OCI-LY3 (cell line): Measurements from ENCODE around the gene ANGEL1.

Source experiments
- H2AFZ ChIP-seq: fragments of 200-600, 300-600 bp; shearing (Covaris generic); 2 replicates; pipeline ENCODE4 v1.6.0; 2014; ENCODE audit warnings: antibody characterized with exemption, low read depth, low read length
- H3K27ac ChIP-seq: fragments of 200-600, 300-600 bp; sonication (generic); 2 replicates; pipeline ENCODE4 v1.5.1; 2014; ENCODE audit warnings: mild to moderate bottlenecking, low read length, moderate library complexity, mixed read lengths
- H3K27me3 ChIP-seq: fragments of 200-600, 300-600 bp; sonication (generic); 2 replicates; pipeline ENCODE4 v1.6.1; 2014; ENCODE audit warnings: low read depth, low read length, mixed read lengths
- H3K36me3 ChIP-seq: fragments of 200-600, 300-600 bp; sonication (generic); replicated peaks from 2 replicates; pipeline ENCODE3; 2014; ENCODE audit warnings: low read depth, low read length, mixed read lengths
- H3K4me1 ChIP-seq: fragments of 300-600, 200-600 bp; sonication (generic); 2 replicates; pipeline ENCODE4 v1.6.1; 2014; ENCODE audit warnings: low read length, mixed read lengths
- H3K4me2 ChIP-seq: fragments of 200-600, 300-600 bp; sonication (generic); 2 replicates; pipeline ENCODE4 v1.6.1; 2014; ENCODE audit warnings: low read length, mixed read lengths
- H3K4me3 ChIP-seq: fragments of 300-600, 200-600 bp; sonication (generic); 2 replicates; pipeline ENCODE4 v1.5.1; 2014; ENCODE audit warnings: antibody characterized with exemption, mild to moderate bottlenecking, low read length, moderate library complexity
- H3K79me2 ChIP-seq: fragments of 300-600, 200-600 bp; shearing (Covaris generic); 2 replicates; pipeline ENCODE4 v1.6.1; 2014; ENCODE audit warnings: mild to moderate bottlenecking, low read length, mixed read lengths
- H3K9ac ChIP-seq: fragments of 300-600, 200-600 bp; shearing (Covaris generic); 2 replicates; pipeline ENCODE4 v1.6.0; 2014; ENCODE audit warnings: mild to moderate bottlenecking, low read length, moderate library complexity
- H3K9me3 ChIP-seq: fragments of 200-600, 300-600 bp; shearing (Covaris generic); 2 replicates; pipeline ENCODE4 v1.6.1; 2014; ENCODE audit warnings: low read length, mixed read lengths; ENCODE audit not compliant: insufficient read depth
- H4K20me1 ChIP-seq: fragments of 200-600, 300-600 bp; sonication (generic); 2 replicates; pipeline ENCODE4 v1.6.1; 2016; ENCODE audit warnings: low read length, mixed read lengths; ENCODE audit not compliant: insufficient read depth
- CTCF ChIP-seq: fragments of 200-600, 300-600 bp; sonication (generic); IDR thresholded peaks from 2 replicates; pipeline ENCODE4 v1.5.1; 2014; ENCODE audit warnings: antibody characterized with exemption, low read length, low read depth
- EZH2phosphoT487 ChIP-seq: fragments of 200-600 bp; shearing (Covaris generic); IDR thresholded peaks from 2 replicates; pipeline ENCODE4 v1.6.1; 2018; ENCODE audit warnings: antibody characterized with exemption, mixed run types, low read depth

Gene ANGEL1

GRCh38 chr14:76848879-76849278 lies 36.2 kb upstream of the ANGEL1 start:
- no peak overlapping the region for H3K4me3 ChIP-seq
- H3K9me3 ChIP-seq: no peaks in the 10 kb centered on the region
- H3K27ac ChIP-seq: no peak overlapping the region
- H3K4me1 ChIP-seq: peaks cover 4% of the 10 kb centered on the region; the same call in 1 of the 2 replicates
- no peaks in the 10 kb centered on the region for H3K36me3 ChIP-seq
- H3K79me2 ChIP-seq: no peaks in the 10 kb centered on the region
- H3K9ac ChIP-seq: no peak overlapping the region
- H3K27me3 ChIP-seq: peaks cover 3% of the 10 kb centered on the region; the same call in 1 of the 2 replicates
- no peak overlapping the region for H3K4me2 ChIP-seq
- no peak overlapping the region for H2AFZ ChIP-seq
- TF ChIP-seq CTCF (no peak), EZH2phosphoT487 (no peak)
- H4K20me1 ChIP-seq: no peaks in the 10 kb centered on the region

GRCh38 chr14:76846331-76847047 lies 33.8 kb upstream of the ANGEL1 start:
- Histone ChIP-seq H3K4me3 (no peak overlapping the region), H3K27ac (no peak overlapping the region), H4K20me1 (no peaks in the 10 kb centered on the region), H3K9me3 (no peaks in the 10 kb centered on the region), H3K36me3 (no peaks in the 10 kb centered on the region), H3K4me1 (peaks cover 4% of the 10 kb centered on the region; the same call in 1 of the 2 replicates), H3K79me2 (no peaks in the 10 kb centered on the region), H3K4me2 (no peak overlapping the region), H3K27me3 (peaks cover 6% of the 10 kb centered on the region), H3K9ac (no peak overlapping the region), H2AFZ (no peak overlapping the region)
- TF ChIP-seq EZH2phosphoT487 (no peak), CTCF (no peak)

- H3K79me2 ChIP-seq: no peaks in the 10 kb centered on the region
- H3K36me3 ChIP-seq: no peaks in the 10 kb centered on the region
- H2AFZ ChIP-seq: no peak overlapping the region
- H3K9ac ChIP-seq: no peak overlapping the region
- no peaks in the 10 kb centered on the region for H4K20me1 ChIP-seq
- no peak overlapping the region for H3K4me3 ChIP-seq
- H3K27ac ChIP-seq: no peak overlapping the region
- H3K27me3 ChIP-seq: peaks cover 8% of the 10 kb centered on the region
- H3K4me1 ChIP-seq: peaks cover 4% of the 10 kb centered on the region; the same call in 1 of the 2 replicates
- H3K9me3 ChIP-seq: no peaks in the 10 kb centered on the region
- TF ChIP-seq EZH2phosphoT487: no peak
- no peak for TF ChIP-seq CTCF
- H3K4me2 ChIP-seq: no peak overlapping the region
These were observed 31.5 kb upstream of the ANGEL1 start for GRCh38 chr14:76844223-76844622.

- H3K27ac ChIP-seq: no peak overlapping the region
- no peak overlapping the region for H2AFZ ChIP-seq
- H3K79me2 ChIP-seq: no peaks in the 10 kb centered on the region
- no peak overlapping the region for H3K9ac ChIP-seq
- no peaks in the 10 kb centered on the region for H4K20me1 ChIP-seq
- H3K4me1 ChIP-seq: peaks cover 4% of the 10 kb centered on the region; the same call in 1 of the 2 replicates
- H3K4me2 ChIP-seq: no peak overlapping the region
- H3K27me3 ChIP-seq: peaks cover 27% of the 10 kb centered on the region
- no peaks in the 10 kb centered on the region for H3K36me3 ChIP-seq
- no peak overlapping the region for H3K4me3 ChIP-seq
- TF ChIP-seq CTCF (no peak), EZH2phosphoT487 (no peak)
- no peaks in the 10 kb centered on the region for H3K9me3 ChIP-seq
These were observed 29.7 kb upstream of the ANGEL1 start for GRCh38 chr14:76842414-76842813.
